Activated B cell treated with CpG ODN at 0.5 μM for 24 hours (primary cell): ENCODE data around the gene SELENOK. TPM values are rescaled to one million over a fixed set of nuclear protein-coding genes. Genes with fewer than 3 reads are reported as not detected.

Source experiments
- ATAC-seq: fragments of 200-7000 bp; cut with Tn5 transposase; one replicate; pipeline ENCODE4 v1.10.0; 2021; ENCODE audit warnings: low read depth, mild to moderate bottlenecking, moderate library complexity
- CTCF ChIA-PET: fragments of 350-600 bp; sonication (Branson Sonifier 250); formaldehyde crosslinking; loops from one replicate; lab custom pipeline; 2021; ENCODE audit warnings: antibody characterized with exemption; lab: Charles Lee
- POLR2A ChIA-PET: fragments of 350-600 bp; sonication (Branson Sonifier 250); formaldehyde crosslinking; loops from one replicate; lab custom pipeline; 2021; ENCODE audit warnings: antibody characterized with exemption; lab: Charles Lee
- DNase-seq: peaks from one replicate; pipeline ENCODE4 v3.0.0; 2022
- H3K27ac Mint-ChIP-seq: one replicate; pipeline ENCODE4 v1.8.0; 2020; ENCODE audit warnings: mixed read lengths
- H3K27me3 Mint-ChIP-seq: one replicate; pipeline ENCODE4 v1.8.0; 2021; ENCODE audit warnings: mixed read lengths
- H3K36me3 Mint-ChIP-seq: one replicate; pipeline ENCODE4 v1.8.0; 2021; ENCODE audit warnings: low read depth, mixed read lengths
- H3K4me1 Mint-ChIP-seq: one replicate; pipeline ENCODE4 v1.8.0; 2021; ENCODE audit warnings: mixed read lengths
- H3K4me3 Mint-ChIP-seq: one replicate; pipeline ENCODE4 v1.8.0; 2020; ENCODE audit warnings: mild to moderate bottlenecking, mixed read lengths
- H3K9me3 Mint-ChIP-seq: one replicate; pipeline ENCODE4 v1.8.0; 2020; ENCODE audit warnings: mixed read lengths
- intact Hi-C: fragments of 100-400 bp; cut with micrococcal nuclease; formaldehyde crosslinking; loops from one replicate; pipeline ENCODE4 v1.15.1; 2024
- total RNA-seq: library from RNA; stranded (reverse); gene quantifications from 2 replicates; pipeline ENCODE4 v1.2.3, GENCODE V29; 2022
- TF ChIP-seq, protein P1 (sequence below): fragments of 200-600 bp; IDR thresholded peaks from one replicate; pipeline ENCODE4 v1.8.0; 2022; ENCODE audit warnings: antibody characterized with exemption, mild to moderate bottlenecking

SELENOK gene
- total RNA-seq, 1 donor from 2014 or later = 29.8 TPM

DNA sequence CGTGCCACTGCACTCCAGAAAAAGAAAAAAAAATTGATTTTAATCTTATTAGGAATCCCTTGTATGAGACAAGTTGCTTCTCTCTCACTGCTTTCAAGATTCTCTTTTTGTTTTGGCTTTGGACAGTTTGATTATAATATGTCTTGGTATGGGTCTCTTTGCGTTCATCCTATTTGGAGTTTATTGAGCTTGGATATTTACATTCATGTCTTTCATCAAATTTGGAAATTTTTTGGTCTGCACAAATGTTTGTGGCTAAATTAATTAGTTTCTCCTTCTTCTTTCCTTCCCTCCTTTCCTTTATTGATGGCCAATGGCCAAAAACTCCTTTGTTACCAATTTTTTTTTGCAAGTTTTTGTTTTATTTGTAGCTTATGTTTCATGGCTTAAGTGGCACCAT, 28.1 kb upstream of the SELENOK start:
- CTCF ChIA-PET = no interaction called here
- POLR2A ChIA-PET = no interaction called here
- Mint-ChIP-seq H3K4me3 (no peak overlapping the region), H3K4me1 (no peaks in the 10 kb centered on the region), H3K27ac (no peak overlapping the region), H3K9me3 (peaks cover 13% of the 10 kb centered on the region), H3K27me3 (peaks cover 25% of the 10 kb centered on the region), H3K36me3 (peaks cover 5% of the 10 kb centered on the region)
- DNase-seq (no peak), ATAC-seq (no peak)
- intact Hi-C loops = loop anchor here (2.0 kb wide), 1 partner anchor 545 kb away; no protein-coding TSS in a partner anchor
- TF ChIP-seq, protein P1, sequence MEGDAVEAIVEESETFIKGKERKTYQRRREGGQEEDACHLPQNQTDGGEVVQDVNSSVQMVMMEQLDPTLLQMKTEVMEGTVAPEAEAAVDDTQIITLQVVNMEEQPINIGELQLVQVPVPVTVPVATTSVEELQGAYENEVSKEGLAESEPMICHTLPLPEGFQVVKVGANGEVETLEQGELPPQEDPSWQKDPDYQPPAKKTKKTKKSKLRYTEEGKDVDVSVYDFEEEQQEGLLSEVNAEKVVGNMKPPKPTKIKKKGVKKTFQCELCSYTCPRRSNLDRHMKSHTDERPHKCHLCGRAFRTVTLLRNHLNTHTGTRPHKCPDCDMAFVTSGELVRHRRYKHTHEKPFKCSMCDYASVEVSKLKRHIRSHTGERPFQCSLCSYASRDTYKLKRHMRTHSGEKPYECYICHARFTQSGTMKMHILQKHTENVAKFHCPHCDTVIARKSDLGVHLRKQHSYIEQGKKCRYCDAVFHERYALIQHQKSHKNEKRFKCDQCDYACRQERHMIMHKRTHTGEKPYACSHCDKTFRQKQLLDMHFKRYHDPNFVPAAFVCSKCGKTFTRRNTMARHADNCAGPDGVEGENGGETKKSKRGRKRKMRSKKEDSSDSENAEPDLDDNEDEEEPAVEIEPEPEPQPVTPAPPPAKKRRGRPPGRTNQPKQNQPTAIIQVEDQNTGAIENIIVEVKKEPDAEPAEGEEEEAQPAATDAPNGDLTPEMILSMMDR = no peak

DNA sequence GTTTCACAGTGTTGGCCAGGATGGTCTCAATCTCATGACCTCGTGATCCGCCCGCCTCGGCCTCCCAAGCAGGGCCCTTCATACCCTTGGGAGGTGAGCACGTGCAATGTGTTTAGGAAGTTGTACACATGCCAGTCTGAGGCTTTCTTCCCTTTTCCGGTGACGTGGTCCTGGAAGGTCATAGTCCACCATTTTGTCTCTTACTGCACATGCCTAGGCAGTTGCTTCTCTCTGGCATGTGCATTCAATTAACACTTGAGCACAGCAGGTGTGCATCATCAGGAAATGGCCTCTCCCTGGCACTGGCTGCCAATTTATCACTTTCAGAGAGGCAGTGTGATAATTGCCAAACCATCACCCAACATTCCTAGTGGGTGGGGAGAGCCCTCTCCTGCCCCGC, 21.7 kb upstream of the SELENOK start:
- DNase-seq = no peak
- Mint-ChIP-seq H3K27ac (no peak overlapping the region), H3K27me3 (peaks cover 31% of the 10 kb centered on the region), H3K4me3 (no peak overlapping the region), H3K4me1 (no peaks in the 10 kb centered on the region), H3K9me3 (peaks cover 7% of the 10 kb centered on the region), H3K36me3 (no peaks in the 10 kb centered on the region)
- POLR2A ChIA-PET = no interaction called here
- TF ChIP-seq, protein P1 = no peak
- no peak for ATAC-seq
- intact Hi-C loops = no loop called here
- CTCF ChIA-PET = no interaction called here

DNA sequence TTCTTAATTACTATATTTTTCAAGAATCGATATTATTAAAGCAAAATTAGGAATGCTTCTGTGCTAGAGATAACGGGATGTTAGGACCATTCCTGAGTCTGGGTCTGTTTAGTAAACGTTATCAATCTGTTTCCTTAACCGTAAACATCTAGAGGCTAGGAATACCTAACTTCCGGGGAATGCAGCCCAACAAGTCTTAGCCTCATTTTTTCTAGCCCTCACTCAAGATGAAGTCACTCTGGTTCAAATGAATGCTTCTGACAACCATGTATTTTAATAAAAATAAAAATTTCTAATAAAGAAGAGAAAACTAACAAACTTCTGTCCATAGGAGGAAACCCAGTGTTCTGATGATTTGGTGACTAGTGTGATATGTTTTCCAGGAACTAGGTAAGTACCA, 11.1 kb upstream of the SELENOK start:
- H3K9me3 Mint-ChIP-seq = peaks cover 7% of the 10 kb centered on the region

DNA sequence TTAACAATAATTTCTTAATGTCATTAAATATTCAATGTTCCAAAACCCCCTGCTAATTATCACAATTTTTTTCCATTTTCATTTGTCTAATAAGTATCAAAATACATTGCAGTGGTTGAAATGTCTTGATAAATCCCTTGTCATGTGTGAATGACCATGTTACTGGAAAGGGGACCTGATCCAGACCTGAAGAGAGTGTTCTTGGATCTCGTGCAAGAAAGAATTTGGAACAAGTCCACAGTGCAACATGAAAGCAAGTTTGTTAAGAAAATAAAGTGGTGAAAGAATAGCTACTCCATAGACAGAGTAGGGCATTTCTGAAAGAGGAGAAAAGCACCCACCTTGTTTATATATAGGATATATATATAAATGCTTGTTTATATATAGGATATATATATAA, 10.4 kb upstream of the SELENOK start:
- TF ChIP-seq, protein P1 = no peak
- Mint-ChIP-seq H3K27ac (no peak overlapping the region), H3K4me1 (no peaks in the 10 kb centered on the region), H3K9me3 (peaks cover 7% of the 10 kb centered on the region), H3K4me3 (no peak overlapping the region), H3K36me3 (no peaks in the 10 kb centered on the region), H3K27me3 (peaks cover 28% of the 10 kb centered on the region)
- ChIA-PET CTCF (no interaction called here), POLR2A (no interaction called here)
- no peak for DNase-seq
- ATAC-seq = no peak
- intact Hi-C loops = no loop called here

More for the DNA sequence above, 11.1 kb upstream of the SELENOK start:
- CTCF ChIA-PET = no interaction called here
- intact Hi-C loops = no loop called here
- no peak for DNase-seq
- no peak overlapping the region for H3K27ac Mint-ChIP-seq
- no peak for ATAC-seq
- H3K27me3 Mint-ChIP-seq = peaks cover 22% of the 10 kb centered on the region
- no peaks in the 10 kb centered on the region for H3K36me3 Mint-ChIP-seq
- POLR2A ChIA-PET = no interaction called here
- no peak overlapping the region for H3K4me3 Mint-ChIP-seq
- H3K4me1 Mint-ChIP-seq = no peaks in the 10 kb centered on the region
- TF ChIP-seq, protein P1 = no peak

DNA sequence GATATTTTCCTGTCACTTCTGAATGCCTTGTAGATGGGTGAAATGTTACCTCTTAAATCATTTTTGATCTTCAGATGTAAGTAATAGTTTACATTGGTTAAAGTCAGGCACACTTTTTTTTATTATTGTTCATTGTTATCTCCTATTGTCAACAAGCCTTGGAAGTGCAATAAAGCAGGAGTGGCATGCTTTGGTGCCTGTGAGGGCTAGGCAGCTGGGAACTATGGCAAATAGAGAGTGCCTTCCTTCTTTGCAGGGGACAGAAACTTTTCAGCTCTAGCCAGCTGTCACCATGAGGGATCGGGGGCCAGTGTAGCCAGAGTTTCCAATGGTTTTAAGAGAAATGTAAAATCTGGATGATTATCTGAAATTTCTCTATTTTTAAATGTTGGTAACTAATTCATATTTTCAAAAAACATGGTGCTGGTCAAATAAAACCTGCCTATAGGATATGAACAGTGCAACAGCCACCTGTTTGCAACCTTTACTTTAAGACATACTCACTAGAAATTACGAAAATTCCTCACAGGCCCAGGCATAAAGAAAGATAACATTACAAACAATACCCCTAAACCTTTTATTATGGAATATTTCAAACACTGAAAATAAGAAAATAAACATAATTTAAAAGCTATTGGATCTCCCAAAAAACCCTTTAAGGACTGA, 9.1 kb upstream of the SELENOK start:
- POLR2A ChIA-PET = no interaction called here
- no peaks in the 10 kb centered on the region for H3K9me3 Mint-ChIP-seq

More for the DNA sequence above, 9.1 kb upstream of the SELENOK start:
- no peak overlapping the region for H3K27ac Mint-ChIP-seq
- ATAC-seq (no peak), DNase-seq (no peak)
- TF ChIP-seq, protein P1 = no peak
- H3K4me1 Mint-ChIP-seq = no peaks in the 10 kb centered on the region
- no peaks in the 10 kb centered on the region for H3K36me3 Mint-ChIP-seq
- intact Hi-C loops = no loop called here
- CTCF ChIA-PET = no interaction called here
- peaks cover 25% of the 10 kb centered on the region for H3K27me3 Mint-ChIP-seq
- no peak overlapping the region for H3K4me3 Mint-ChIP-seq
